HEK293T (cell line): ENCODE data around the gene CUL9.

Experiments used
- BHLHE40 ChIP-seq: fragments of 450-650 bp; IDR thresholded peaks from 2 replicates; pipeline ENCODE4 v1.6.1; 2016; ENCODE audit warnings: mild to moderate bottlenecking, moderate library complexity, borderline replicate concordance
- CTBP1 ChIP-seq: fragments of 450-650 bp; IDR thresholded peaks from 2 replicates; pipeline ENCODE4 v1.6.1; 2016; ENCODE audit warnings: borderline replicate concordance
- ELF4 ChIP-seq: fragments of 450-650 bp; IDR thresholded peaks from 2 replicates; pipeline ENCODE4 v1.6.1; 2017; ENCODE audit warnings: antibody characterized with exemption
- FOXM1 ChIP-seq: fragments of 450-650 bp; IDR thresholded peaks from 2 replicates; pipeline ENCODE4 v1.6.1; 2017; ENCODE audit warnings: mild to moderate bottlenecking, borderline replicate concordance
- SP1 ChIP-seq: fragments of 450-650 bp; IDR thresholded peaks from 2 replicates; pipeline ENCODE4 v1.6.1; 2017
- ZNF384 ChIP-seq: fragments of 450-650 bp; IDR thresholded peaks from 2 replicates; pipeline ENCODE4 v1.6.1; 2016

- TF ChIP-seq BHLHE40 (no peak), ZNF384 (no peak), SP1 (no peak), ELF4 (no peak), CTBP1 (no peak), FOXM1 (no peak)
Observed at GRCh38 chr6:43146709-43147688, 35.0 kb upstream of the CUL9 start.
